ENCODE measurements around the gene ZBP1.

- TF ChIP-seq HDGF (IDR thresholded peaks at IDR 0.05) (no peak), IKZF1 (conservative IDR thresholded peaks at IDR 0.05) (no peak), RAD21 (IDR thresholded peaks at IDR 0.05; ENCODE audit: insufficient read depth, low read depth, low read length) (no peak), SIN3A (IDR thresholded peaks at IDR 0.05; ENCODE audit: low read depth, low read length) (no peak), ATF3 (IDR thresholded peaks at IDR 0.05; ENCODE audit: borderline replicate concordance, extremely low read depth, low read depth, low read length) (no peak), NFIC (IDR thresholded peaks at IDR 0.05; ENCODE audit: low read depth, low read length) (no peak), TCF12 (IDR thresholded peaks at IDR 0.05; ENCODE audit: low read depth, low read length) (no peak), TAF1 (IDR thresholded peaks at IDR 0.05; ENCODE audit: borderline replicate concordance, low read depth, low read length) (no peak), EZH2 (IDR thresholded peaks at IDR 0.05; ENCODE audit: borderline replicate concordance, control insufficient read depth, low read depth, low read length) (no peak)
Observed at GRCh38 chr20:57586943-57587277, 33.3 kb downstream of the ZBP1 start.
